ENCODE measurements around the gene ELF1.

- TF ChIP-seq, protein P1, sequence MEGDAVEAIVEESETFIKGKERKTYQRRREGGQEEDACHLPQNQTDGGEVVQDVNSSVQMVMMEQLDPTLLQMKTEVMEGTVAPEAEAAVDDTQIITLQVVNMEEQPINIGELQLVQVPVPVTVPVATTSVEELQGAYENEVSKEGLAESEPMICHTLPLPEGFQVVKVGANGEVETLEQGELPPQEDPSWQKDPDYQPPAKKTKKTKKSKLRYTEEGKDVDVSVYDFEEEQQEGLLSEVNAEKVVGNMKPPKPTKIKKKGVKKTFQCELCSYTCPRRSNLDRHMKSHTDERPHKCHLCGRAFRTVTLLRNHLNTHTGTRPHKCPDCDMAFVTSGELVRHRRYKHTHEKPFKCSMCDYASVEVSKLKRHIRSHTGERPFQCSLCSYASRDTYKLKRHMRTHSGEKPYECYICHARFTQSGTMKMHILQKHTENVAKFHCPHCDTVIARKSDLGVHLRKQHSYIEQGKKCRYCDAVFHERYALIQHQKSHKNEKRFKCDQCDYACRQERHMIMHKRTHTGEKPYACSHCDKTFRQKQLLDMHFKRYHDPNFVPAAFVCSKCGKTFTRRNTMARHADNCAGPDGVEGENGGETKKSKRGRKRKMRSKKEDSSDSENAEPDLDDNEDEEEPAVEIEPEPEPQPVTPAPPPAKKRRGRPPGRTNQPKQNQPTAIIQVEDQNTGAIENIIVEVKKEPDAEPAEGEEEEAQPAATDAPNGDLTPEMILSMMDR (IDR thresholded peaks at IDR 0.05), result no peak
- TF ChIP-seq POLR2A (IDR thresholded peaks at IDR 0.05) (no peak), POLR2AphosphoS5 (IDR thresholded peaks at IDR 0.05) (no peak)
Measured at GRCh38 chr13:40985381-40986100, 33.6 kb downstream of the ELF1 start.
